Mesendoderm (in vitro differentiated cells): ENCODE results near the gene ERMN.
"Not testable (repeated sequence)": the region's sequence is repeated elsewhere in the genome, so short reads cannot be mapped to it uniquely, and the experiment has no call there.

Experiments
- DNase-seq: peaks from one replicate; pipeline ENCODE4 v3.0.0; 2013
- H2AK5ac ChIP-seq: 2 replicates; pipeline ENCODE4 v1.6.1; 2013; ENCODE audit warnings: low read length, inconsistent platforms
- H2BK120ac ChIP-seq: 2 replicates; pipeline ENCODE4 v1.6.1; 2013; ENCODE audit warnings: low read depth, mild to moderate bottlenecking, low read length, moderate library complexity, mixed read lengths
- H2BK15ac ChIP-seq: replicated peaks from 2 replicates; pipeline ENCODE4 v1.6.1; 2013; ENCODE audit warnings: low read depth, mild to moderate bottlenecking, moderate library complexity
- H2BK5ac ChIP-seq: 2 replicates; pipeline ENCODE4 v1.6.1; 2013; ENCODE audit warnings: low read length, inconsistent platforms
- H3K18ac ChIP-seq: 2 replicates; pipeline ENCODE4 v1.6.1; 2013; ENCODE audit warnings: mild to moderate bottlenecking, low read length, mixed read lengths
- H3K23ac ChIP-seq: one replicate; pipeline ENCODE4 v1.6.1; 2013; ENCODE audit warnings: low read length
- H3K27ac ChIP-seq: 2 replicates; pipeline ENCODE4 v1.5.1; 2013; ENCODE audit warnings: low read depth, mild to moderate bottlenecking, inconsistent platforms, low read length, moderate library complexity
- H3K27me3 ChIP-seq: 2 replicates; pipeline ENCODE4 v1.6.1; 2013; ENCODE audit warnings: low read length, control low read depth, mild to moderate bottlenecking, inconsistent platforms; ENCODE audit not compliant: insufficient read depth, poor library complexity
- H3K36me3 ChIP-seq: 2 replicates; pipeline ENCODE4 v1.6.1; 2013; ENCODE audit warnings: low read length, inconsistent platforms; ENCODE audit not compliant: control insufficient read depth, insufficient read depth
- H3K4ac ChIP-seq: one replicate; pipeline ENCODE4 v1.6.1; 2013; ENCODE audit warnings: low read depth, mild to moderate bottlenecking, low read length, moderate library complexity
- H3K4me1 ChIP-seq: 2 replicates; pipeline ENCODE4 v1.6.1; 2013; ENCODE audit warnings: low read depth, low read length, inconsistent platforms; ENCODE audit not compliant: control insufficient read depth
- H3K4me2 ChIP-seq: 2 replicates; pipeline ENCODE4 v1.6.1; 2013; ENCODE audit warnings: low read length
- H3K4me3 ChIP-seq: 2 replicates; pipeline ENCODE4 v1.5.1; 2013; ENCODE audit warnings: mild to moderate bottlenecking, low read length
- H3K56ac ChIP-seq: one replicate; pipeline ENCODE4 v1.6.1; 2013; ENCODE audit warnings: low read length
- H3K79me1 ChIP-seq: 2 replicates; pipeline ENCODE4 v1.6.1; 2013; ENCODE audit warnings: low read length, inconsistent platforms
- H3K79me2 ChIP-seq: 2 replicates; pipeline ENCODE4 v1.6.1; 2013; ENCODE audit warnings: mild to moderate bottlenecking, low read length; ENCODE audit not compliant: control insufficient read depth, insufficient read depth
- H3K9ac ChIP-seq: 2 replicates; pipeline ENCODE4 v1.6.1; 2013; ENCODE audit warnings: low read length, inconsistent platforms
- H4K5ac ChIP-seq: one replicate; pipeline ENCODE4 v1.6.1; 2013; ENCODE audit warnings: low read length
- H4K8ac ChIP-seq: one replicate; pipeline ENCODE4 v1.6.1; 2013; ENCODE audit warnings: low read depth, mild to moderate bottlenecking, control low read depth, low read length, moderate library complexity
- WGBS: extraction: QIAGEN DNeasy Blood & Tissue Kit; methylation state at CpG from one replicate; pipeline ENCODE4 v1.1.7; 2013; ENCODE audit warnings: low lambda C conversion rate, missing lambda C conversion rate; ENCODE audit not compliant: insufficient coverage; ENCODE audit errors: extremely low coverage; 5-methylcytosine and 5-hydroxymethylcytosine counted together

The ERMN gene

DNA sequence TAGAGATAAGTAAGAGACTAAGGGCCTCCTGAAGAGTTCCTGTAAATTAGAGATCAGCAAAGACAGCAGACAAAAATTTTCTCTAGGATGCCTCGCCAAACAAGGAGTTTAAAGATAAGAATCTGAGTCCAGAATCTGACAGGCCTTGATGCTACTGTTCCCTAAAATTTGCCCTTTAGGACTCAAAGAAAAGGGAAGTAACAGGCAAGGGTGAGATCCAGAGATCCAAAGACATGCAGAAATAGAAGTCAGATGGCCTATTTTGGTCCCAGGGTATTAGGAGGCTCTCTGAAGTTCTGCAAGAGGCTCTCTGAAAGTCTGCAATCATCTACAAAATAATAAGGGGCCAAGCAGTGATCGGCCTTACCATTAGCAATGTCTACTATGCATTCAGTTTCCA lies 35.1 kb downstream of the ERMN start:
- Histone ChIP-seq H3K9ac (no peak overlapping the region), H3K36me3 (no peaks in the 10 kb centered on the region), H3K18ac (no peak overlapping the region), H4K5ac (no peak overlapping the region), H3K4me1 (no peaks in the 10 kb centered on the region), H2BK15ac (no peak overlapping the region), H3K27ac (no peak overlapping the region), H2AK5ac (no peak overlapping the region), H2BK120ac (no peak overlapping the region), H3K4me3 (no peak overlapping the region), H3K27me3 (no peaks in the 10 kb centered on the region), H3K79me2 (no peaks in the 10 kb centered on the region), H3K23ac (no peak overlapping the region), H3K4ac (no peak overlapping the region), H4K8ac (no peak overlapping the region), H3K56ac (no peak overlapping the region), H2BK5ac (no peak overlapping the region), H3K4me2 (no peak overlapping the region), H3K79me1 (no peaks in the 10 kb centered on the region)
- WGBS, result no CpG with 5 or more reads among the region's 2 CpGs
- no peak for DNase-seq

DNA sequence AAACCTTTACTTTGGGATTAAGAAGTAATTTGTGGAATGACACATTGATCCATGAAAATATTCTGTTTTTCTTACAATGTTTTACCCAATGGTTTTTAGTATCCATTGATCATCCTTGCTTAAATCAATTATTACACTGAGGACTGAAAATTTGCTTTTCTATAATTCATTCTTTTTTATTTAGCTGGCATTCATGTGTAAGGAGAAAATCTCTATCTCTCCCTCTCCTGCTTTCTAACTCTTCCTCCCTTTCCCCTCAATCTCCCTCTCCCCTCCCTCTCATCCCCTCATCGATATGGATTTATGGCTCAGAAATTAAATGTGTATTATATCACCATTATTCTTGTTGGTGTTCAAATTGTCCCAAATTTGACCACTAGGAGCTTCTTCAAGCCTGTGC lies 38.5 kb downstream of the ERMN start:
- 100% methylated on average over 1 of the region's 1 CpG for WGBS
- H3K79me1 ChIP-seq, result no peaks in the 10 kb centered on the region
- no peak overlapping the region for H2BK120ac ChIP-seq
- no peaks in the 10 kb centered on the region for H3K4me1 ChIP-seq
- H3K18ac ChIP-seq, result no peak overlapping the region
- no peak overlapping the region for H3K4me3 ChIP-seq
- no peaks in the 10 kb centered on the region for H3K36me3 ChIP-seq
- no peak overlapping the region for H4K5ac ChIP-seq
- no peak overlapping the region for H3K56ac ChIP-seq
- H3K27me3 ChIP-seq, result no peaks in the 10 kb centered on the region
- no peak overlapping the region for H2BK15ac ChIP-seq
- no peak overlapping the region for H2BK5ac ChIP-seq
- no peak overlapping the region for H3K23ac ChIP-seq
- DNase-seq, result no peak
- H4K8ac ChIP-seq, result no peak overlapping the region
- H3K4ac ChIP-seq, result no peak overlapping the region
- H3K4me2 ChIP-seq, result no peak overlapping the region
- H3K27ac ChIP-seq, result no peak overlapping the region
- H3K9ac ChIP-seq, result no peak overlapping the region
- H2AK5ac ChIP-seq, result no peak overlapping the region
- H3K79me2 ChIP-seq, result no peaks in the 10 kb centered on the region

DNA sequence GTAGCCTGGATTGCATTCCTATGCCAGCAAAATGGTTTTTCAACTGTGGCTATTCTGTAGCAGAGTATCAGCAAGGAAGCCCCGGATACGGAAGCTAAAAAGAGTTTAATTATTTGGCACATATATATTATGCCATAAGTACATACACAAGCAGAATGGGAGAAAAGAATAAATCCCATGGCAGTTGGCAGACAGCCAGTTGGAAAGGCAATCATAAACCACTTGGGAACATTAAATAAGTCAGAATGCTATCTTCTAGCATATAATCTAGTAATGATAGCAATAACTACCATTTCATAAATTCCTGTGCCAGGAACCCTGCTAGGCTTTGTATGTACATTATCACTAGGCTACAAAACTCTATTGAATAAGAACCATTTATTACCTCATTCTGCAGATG lies 42.2 kb downstream of the ERMN start:
- H3K56ac ChIP-seq, result no peak overlapping the region
- H3K4ac ChIP-seq, result no peak overlapping the region
- H3K27ac ChIP-seq, result no peak overlapping the region
- H3K79me2 ChIP-seq, result no peaks in the 10 kb centered on the region
- no peak overlapping the region for H2BK15ac ChIP-seq
- no peak overlapping the region for H3K9ac ChIP-seq
- no peak overlapping the region for H4K8ac ChIP-seq
- no peak overlapping the region for H3K18ac ChIP-seq
- H3K36me3 ChIP-seq, result no peaks in the 10 kb centered on the region
- H2BK5ac ChIP-seq, result no peak overlapping the region
- H2AK5ac ChIP-seq, result no peak overlapping the region
- no peaks in the 10 kb centered on the region for H3K4me1 ChIP-seq
- no peak overlapping the region for H3K4me3 ChIP-seq
- H3K27me3 ChIP-seq, result no peaks in the 10 kb centered on the region
- no peaks in the 10 kb centered on the region for H3K79me1 ChIP-seq
- no peak overlapping the region for H4K5ac ChIP-seq
- H3K4me2 ChIP-seq, result no peak overlapping the region
- WGBS, result no CpG with 5 or more reads among the region's 2 CpGs
- H3K23ac ChIP-seq, result no peak overlapping the region
- H2BK120ac ChIP-seq, result no peak overlapping the region
- DNase-seq, result no peak

DNA sequence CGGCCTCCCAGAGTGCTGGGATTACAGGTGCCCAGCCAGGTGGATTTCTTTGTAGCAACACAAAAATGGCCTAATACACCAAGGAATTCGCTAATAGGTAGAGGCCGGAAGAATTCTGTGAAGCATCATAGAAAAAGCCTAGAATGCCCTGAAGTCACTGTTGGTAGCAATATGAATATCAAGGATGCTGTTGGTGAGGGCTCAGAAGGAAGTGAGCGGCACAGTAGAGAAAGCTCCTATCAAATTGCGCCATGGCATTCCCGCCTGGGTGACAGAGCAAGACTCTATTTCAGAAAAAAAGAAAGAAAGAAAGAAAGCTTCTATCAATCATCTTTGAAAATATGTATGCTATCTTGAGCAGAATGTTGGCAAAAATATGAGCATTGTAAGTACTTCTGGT lies 44.3 kb downstream of the ERMN start:
- no peak overlapping the region for H2AK5ac ChIP-seq
- H2BK5ac ChIP-seq, result no peak overlapping the region
- no peak overlapping the region for H3K9ac ChIP-seq
- no peak overlapping the region for H3K4ac ChIP-seq
- no peak for DNase-seq
- no peak overlapping the region for H3K4me2 ChIP-seq
- no peak overlapping the region for H4K8ac ChIP-seq
- no peaks in the 10 kb centered on the region for H3K79me2 ChIP-seq
- no peak overlapping the region for H2BK120ac ChIP-seq
- no peaks in the 10 kb centered on the region for H3K4me1 ChIP-seq
- no peak overlapping the region for H2BK15ac ChIP-seq
- no peak overlapping the region for H3K18ac ChIP-seq
- H3K79me1 ChIP-seq, result no peaks in the 10 kb centered on the region
- H4K5ac ChIP-seq, result no peak overlapping the region
- no peaks in the 10 kb centered on the region for H3K27me3 ChIP-seq
- H3K4me3 ChIP-seq, result no peak overlapping the region
- no CpG with 5 or more reads among the region's 6 CpGs for WGBS
- no peak overlapping the region for H3K23ac ChIP-seq
- no peaks in the 10 kb centered on the region for H3K36me3 ChIP-seq
- no peak overlapping the region for H3K27ac ChIP-seq
- no peak overlapping the region for H3K56ac ChIP-seq

DNA sequence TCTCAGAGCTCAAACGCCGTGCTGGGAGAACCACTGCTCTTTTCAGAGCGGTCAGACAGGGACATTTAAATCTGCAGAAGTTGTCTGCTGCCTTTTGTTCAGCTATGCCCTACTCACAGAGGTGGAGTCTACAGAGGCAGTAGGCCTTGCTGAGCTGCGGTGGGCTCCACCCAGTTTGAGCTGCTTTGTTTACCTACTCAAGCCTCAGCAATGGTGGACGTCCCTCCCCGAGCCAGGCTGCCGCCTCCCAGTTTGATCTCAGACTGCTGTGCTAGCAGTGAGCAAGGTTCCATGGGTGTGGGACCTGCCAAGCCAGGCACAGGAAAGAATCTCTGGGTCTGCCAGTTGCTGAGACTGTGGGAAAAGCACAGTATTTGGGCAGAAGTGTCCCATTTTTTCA lies 46.3 kb downstream of the ERMN start:
- H3K36me3 ChIP-seq, H3K27me3 ChIP-seq, H2AK5ac ChIP-seq, H3K4me1 ChIP-seq, H3K79me2 ChIP-seq, H4K8ac ChIP-seq, H3K4me3 ChIP-seq, DNase-seq, H3K56ac ChIP-seq, H2BK120ac ChIP-seq, H3K23ac ChIP-seq, H3K79me1 ChIP-seq, H3K9ac ChIP-seq, H3K27ac ChIP-seq, H3K4ac ChIP-seq, H2BK5ac ChIP-seq, H4K5ac ChIP-seq, H2BK15ac ChIP-seq, H3K4me2 ChIP-seq, H3K18ac ChIP-seq: not testable (repeated sequence)
- WGBS, result no CpG with 5 or more reads among the region's 7 CpGs

DNA sequence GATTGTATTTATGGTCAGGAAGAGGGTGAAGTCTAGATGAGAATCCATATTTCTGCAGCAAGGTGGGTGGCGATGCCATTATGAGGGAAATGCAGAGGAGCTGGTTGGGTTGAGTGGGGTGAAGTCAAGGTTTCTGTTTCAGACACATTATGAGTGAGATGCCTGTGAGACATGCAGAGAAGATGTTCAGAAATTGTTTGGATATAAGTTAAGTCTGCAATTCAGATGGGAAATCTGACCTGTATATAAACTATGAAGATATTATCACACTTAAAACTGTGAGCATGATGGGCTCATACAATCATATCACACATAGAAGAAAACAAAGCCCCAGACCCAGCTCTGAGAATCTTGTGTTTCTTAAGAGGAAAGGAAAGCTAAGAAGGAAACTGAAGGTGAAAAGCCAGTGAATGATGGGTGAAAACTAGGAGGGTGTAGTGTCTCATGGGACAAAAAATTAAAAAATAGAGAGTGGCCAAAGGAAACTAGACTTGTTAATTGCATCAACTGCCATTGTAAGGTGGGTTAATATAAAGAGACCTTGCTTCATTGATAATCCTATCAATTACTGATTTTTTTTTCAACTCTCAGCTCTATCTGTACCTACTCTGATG lies 53.9 kb downstream of the ERMN start:
- H4K8ac ChIP-seq, result no peak overlapping the region
- no peaks in the 10 kb centered on the region for H3K36me3 ChIP-seq
- H2AK5ac ChIP-seq, result no peak overlapping the region
- H3K27ac ChIP-seq, result no peak overlapping the region
- no peaks in the 10 kb centered on the region for H3K4me1 ChIP-seq
- H3K18ac ChIP-seq, result no peak overlapping the region
- H3K79me2 ChIP-seq, result no peaks in the 10 kb centered on the region
- H4K5ac ChIP-seq, result no peak overlapping the region
- H2BK5ac ChIP-seq, result no peak overlapping the region
- no peak overlapping the region for H3K4me3 ChIP-seq
- no peak overlapping the region for H3K56ac ChIP-seq
- DNase-seq, result no peak
- H3K4ac ChIP-seq, result no peak overlapping the region
- H3K79me1 ChIP-seq, result no peaks in the 10 kb centered on the region
- no peaks in the 10 kb centered on the region for H3K27me3 ChIP-seq
- no peak overlapping the region for H3K4me2 ChIP-seq
- no peak overlapping the region for H3K23ac ChIP-seq
- WGBS, result no CpG with 5 or more reads among the region's 1 CpG
- H2BK120ac ChIP-seq, result no peak overlapping the region
- no peak overlapping the region for H2BK15ac ChIP-seq
- H3K9ac ChIP-seq, result no peak overlapping the region
